Activated gamma-delta T cell (primary cell): ENCODE results near the gene TNK1.

Experiments
- DNase-seq: peaks from one replicate; lab custom pipeline; 2025; lab: John Stamatoyannopoulos, UW

The TNK1 gene

DNA sequence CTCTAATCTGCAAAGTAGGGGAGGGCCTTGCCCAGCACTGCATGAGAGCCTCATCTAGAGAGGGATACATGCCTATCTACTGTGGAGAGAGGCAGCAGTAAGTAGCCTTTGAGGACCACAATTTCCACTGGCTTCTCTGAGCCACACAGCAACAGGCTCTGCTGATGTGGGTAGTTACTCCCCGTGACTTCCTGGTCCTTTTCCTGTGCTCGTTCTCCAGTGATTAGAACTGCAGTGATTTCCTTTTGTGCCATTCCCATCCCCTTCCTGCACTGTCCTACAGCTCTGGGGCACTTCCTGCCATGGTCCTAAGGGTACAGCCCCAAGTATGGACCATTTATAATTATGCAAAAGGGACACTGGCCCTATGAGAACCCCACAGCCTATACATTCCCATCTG lies 10.4 kb downstream of the TNK1 start:
- no peak for DNase-seq

DNA sequence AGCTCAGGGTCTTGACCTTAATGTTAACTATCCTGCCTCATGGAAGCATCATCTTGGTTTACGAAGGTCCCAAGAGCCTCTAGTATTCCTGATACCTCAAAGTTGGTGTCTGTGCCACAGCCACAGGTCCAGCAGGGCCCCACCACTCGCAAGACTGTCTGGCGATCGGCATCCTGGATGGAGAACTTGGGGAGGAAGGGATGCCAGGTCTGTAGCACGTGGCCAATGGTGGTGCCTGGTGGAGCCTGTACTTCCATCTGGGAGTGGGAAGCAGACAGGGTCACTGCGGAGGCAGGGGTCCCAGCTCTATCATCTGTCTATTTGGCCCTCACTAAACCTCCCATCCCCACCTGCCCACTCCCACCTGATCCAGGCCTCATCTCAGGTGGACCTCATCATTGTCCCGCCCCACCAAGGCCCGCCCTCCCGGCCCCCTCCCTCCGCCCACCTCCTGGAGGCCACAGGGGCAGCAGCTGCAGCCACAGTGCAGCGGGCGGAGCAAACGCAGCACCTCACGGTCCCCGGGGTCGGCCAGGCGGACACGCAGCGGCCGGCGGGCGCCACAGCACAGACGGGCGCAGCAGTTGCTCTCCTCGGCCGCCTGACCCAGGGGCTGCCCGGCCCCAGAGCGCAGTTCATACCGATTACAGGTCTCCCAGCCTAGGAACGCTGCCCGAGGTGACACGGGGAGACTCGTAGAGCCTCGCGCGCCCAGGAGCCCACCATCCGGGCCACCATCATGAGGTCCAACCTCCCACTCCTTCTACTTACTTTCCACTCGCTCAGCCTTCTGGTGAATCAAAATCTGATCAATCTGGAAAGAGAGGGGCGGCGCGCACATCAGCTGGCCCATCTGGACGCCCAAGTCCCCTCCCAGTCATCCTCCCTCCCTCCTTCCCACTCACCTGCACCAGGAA lies 12.1 kb downstream of the TNK1 start:
- no peak for DNase-seq

- peak; percentile 62 for DNase-seq
Observed at GRCh38 chr17:7393613-7394451, 12.9 kb downstream of the TNK1 start.

DNA sequence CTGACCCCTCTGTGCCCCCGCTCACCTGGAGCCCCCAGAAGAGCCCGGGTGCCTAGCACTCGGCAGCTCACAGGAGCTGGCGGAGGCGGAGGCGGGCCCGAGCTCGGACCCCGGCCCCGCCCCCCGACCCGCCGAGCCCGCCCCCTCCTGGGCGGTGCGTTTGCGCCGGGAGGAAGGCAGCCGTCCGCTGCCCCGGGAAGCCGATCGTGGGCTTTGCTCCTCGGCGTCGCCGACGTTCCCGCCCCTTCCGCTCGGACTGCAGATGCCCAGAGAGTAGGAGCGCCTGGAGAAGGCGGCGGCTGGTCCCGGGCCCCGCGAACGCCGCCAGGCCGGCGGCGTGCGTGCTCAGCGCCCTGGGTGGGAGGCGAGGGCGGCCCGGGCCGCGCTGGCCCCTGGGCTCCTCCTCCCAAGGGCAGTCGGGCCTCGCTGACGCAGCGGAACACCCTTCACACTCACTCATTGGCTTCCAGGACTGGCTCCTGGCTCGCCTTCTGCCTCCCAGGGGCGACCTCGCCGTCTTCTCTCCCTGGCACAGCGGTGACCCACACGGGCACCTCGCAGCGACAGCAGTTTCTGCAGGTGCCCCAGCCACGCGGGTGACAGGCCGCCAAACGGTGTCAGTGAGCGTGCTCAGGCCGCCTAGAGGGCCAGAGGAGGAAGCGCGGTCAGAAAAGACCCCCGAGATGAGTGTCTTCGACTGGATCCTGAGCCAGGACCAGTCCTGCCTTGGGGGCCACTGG lies 13.7 kb downstream of the TNK1 start, which contains the start of gene PLSCR3:
Gene PLSCR3 (minus strand): TSS at position 74 of the 740 bp plus-strand sequence. CDS start 415 bp downstream, outside the sequence.
- peak; percentile 69 for DNase-seq

- no peak for DNase-seq
Observed at GRCh38 chr17:7396147-7396546, 15.3 kb downstream of the TNK1 start.

DNA sequence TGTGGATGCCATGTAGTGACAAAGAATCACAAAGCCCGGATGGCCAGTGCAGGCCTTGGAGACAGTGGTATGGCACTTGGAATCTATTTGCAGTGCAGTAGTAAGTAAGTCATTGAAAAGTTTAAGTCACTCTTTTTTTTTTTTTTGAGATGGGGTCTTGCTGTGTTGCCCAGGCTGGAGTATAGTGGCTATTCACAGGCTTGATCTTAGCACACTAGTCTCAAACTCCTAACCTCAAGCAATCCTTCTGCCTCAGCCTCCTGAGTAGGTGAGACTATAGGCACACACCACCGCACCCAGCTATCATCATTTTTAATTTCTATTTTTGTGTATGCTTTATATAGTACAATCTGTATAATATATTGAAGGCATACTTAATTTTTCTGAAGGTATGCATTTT lies 17.7 kb downstream of the TNK1 start:
- no peak for DNase-seq

- DNase-seq: no peak
Observed at GRCh38 chr17:7403043-7403726, 22.3 kb downstream of the TNK1 start.

GRCh38 chr17:7403727-7403976 lies 22.8 kb downstream of the TNK1 start:
- no peak for DNase-seq

DNA sequence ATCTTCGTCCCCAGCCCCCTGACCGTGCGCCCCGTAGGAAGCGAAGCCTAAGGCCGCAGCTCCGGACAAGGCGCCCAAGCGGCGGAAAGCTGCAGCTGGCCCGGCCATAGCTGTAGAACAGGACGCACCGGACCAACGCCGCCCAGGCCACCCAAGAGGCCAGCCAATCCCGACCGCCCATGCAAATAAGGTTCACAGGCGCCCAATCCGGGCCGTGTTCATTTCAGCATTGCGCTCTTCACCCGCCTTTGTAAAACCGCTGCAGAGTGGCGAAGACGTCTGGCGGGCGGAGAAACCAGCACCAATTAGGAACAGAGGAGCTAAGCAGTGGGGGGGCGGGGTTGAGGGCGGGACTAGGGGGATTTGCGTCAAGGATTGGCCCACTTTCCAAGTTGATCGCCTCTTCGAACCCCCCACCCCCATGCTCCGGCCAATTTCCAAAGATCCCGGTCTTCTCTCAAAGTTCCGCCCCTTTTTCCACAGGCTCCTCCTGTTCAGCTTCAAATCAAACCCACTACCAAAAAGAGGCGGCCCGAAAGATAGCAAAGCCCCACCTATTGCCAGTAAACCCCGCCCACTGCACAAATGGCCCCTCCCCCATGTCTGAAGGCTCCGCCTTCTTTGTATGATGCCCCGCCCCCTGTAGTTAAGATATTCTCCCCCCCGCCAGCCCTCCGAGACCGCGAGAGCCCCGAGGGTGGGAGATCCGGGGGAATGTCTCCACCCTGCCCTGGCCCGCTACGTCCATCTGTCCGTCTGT lies 23.3 kb downstream of the TNK1 start, which contains the start of gene TMEM256:
Gene TMEM256 (minus strand): TSS at position 121 of the 760 bp plus-strand sequence. CDS start 13 bp downstream, at position 108.
- peak; percentile 79 for DNase-seq

DNA sequence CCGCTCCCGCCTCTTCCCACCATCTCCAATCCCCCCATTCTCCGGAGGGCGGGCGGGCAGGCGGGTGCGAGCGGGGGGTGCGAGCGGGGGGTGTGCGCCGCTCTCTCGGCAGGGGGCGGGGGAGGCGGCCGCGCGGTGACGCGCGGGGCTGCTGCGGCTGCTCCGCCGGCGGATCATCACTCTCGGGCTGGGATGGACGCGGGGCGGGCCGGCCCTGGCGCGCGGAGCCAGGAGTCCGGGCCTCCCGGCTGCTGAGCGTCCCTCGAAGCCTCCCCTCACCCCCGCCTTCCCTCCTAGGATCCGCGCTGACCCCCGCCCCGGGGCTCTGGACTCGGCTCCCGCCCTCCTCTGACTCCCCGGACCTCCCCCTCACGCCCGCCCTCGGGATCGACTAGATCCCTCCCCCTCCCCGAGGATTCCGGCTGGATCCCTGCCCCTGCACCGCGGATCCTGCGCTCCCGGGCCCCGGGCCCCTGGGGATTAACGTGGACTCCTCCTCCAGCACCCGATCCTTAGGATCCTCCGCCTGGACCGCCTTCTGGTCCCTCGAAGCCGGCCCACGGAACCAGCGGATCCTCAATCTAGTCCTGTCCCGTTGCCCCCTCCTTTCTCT lies 24.0 kb downstream of the TNK1 start:
- peak; percentile 70 for DNase-seq

DNA sequence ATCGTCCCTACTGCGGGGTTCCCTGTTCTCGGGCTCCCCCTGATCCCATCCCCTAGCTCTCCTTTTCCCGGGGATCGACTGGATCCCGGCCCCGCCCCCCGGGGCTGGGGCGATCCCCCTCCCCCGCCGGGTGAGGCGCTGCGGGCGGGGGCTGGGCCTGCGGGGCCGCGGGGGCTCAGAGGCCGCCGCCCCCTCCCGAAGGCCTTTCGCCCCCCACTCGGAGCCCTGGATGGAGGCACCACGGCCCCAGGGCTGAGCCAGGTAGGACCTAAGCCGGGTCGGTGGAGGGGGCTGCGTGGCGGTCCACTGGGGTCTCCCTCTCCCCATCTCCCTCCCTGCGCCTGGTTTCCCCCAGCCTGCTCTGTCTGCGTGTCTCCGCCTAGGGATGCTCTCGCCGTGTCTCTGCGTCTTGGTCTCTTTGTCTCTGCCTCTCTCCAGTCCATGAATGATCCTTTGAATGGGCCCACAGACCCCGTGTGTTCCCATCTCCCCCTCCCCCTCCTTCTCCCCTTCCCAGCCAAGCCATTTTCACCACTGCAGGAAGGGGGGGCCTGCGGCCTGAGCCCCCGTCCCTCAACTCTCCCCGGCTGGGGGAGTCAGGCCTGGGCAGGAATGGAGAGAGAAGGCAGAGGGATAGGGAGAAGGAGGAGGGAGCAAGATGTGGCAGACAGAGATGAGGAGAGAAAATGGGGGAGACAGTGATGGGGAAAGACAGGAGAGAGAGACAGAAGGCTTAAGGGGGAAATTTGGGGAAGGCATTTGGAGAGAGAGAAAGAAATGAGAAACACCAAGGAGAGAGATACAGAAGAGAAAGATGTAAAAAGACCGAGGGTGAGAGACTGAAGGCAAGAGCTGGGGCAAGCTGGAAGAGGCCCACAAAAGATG lies 24.7 kb downstream of the TNK1 start:
- no peak for DNase-seq

- no peak for DNase-seq
Observed at GRCh38 chr17:7406235-7406825, 25.4 kb downstream of the TNK1 start.

DNA sequence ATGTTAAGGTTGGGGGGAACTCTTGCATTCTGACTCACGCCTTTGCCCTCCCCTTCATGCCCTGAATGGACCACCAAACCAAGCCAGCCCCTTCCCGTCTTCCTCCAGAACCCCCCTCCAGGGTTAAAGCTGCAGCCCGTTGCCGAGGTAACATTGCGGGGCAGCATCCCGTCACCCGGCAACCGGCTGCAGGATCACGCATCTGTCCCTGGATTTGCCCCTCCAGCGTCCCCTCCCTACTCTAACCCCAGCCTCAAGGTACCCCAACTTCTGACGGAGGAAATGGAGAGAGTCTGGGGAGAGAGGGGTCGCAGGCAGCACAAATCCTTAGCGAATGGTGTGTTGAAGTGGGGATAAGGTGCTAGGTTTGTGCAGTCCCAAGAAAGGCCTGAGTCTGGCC lies 26.2 kb downstream of the TNK1 start:
- DNase-seq: no peak

DNA sequence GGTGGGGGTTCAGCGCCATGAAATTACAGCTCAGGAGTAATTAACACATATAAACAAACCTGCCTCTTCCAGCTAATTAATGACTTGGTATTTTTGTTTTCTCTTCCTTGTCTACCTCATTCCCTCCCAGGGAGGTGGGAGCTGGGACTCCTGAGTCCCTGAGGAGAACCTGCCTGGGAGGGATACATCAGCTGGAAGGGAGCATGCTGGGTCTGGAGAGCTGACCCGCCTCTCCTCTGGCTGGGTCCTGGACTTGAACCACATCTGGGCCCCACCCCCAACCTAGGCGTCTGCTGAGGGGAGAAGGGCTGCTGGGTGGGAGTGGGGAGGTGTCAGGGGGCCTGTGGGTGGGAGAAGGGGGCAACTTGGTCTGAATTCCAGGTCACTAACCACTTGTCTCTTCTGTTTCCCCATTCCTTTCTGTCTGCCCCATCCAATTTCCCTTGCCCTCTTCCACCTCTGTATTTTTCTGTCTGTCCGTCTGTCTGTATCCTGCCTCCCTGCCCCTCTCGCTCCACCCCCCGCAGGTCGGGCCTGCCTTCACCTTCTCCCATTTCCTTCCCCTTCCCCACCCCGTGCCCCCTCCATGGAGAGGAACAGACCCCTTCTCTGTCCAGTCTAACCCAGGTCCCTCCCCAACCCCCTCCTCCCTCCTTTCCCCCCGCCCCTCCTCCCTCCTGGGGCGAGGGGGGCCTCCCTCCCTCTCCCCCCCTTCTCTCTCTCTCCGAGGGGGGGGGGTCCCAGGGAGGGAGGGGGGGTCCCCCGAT lies 26.8 kb downstream of the TNK1 start, which contains the start of gene NLGN2:
Gene NLGN2 (plus strand): TSS at position 361 of the 767 bp plus-strand sequence. CDS start 411 bp downstream, outside the sequence.
- DNase-seq: no peak

DNA sequence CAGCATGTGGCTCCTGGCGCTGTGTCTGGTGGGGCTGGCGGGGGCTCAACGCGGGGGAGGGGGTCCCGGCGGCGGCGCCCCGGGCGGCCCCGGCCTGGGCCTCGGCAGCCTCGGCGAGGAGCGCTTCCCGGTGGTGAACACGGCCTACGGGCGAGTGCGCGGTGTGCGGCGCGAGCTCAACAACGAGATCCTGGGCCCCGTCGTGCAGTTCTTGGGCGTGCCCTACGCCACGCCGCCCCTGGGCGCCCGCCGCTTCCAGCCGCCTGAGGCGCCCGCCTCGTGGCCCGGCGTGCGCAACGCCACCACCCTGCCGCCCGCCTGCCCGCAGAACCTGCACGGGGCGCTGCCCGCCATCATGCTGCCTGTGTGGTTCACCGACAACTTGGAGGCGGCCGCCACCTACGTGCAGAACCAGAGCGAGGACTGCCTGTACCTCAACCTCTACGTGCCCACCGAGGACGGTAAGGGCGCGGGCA lies 27.4 kb downstream of the TNK1 start:
- peak; percentile 26 for DNase-seq

- DNase-seq: no peak
Observed at GRCh38 chr17:7408863-7409262, 28.0 kb downstream of the TNK1 start.

DNA sequence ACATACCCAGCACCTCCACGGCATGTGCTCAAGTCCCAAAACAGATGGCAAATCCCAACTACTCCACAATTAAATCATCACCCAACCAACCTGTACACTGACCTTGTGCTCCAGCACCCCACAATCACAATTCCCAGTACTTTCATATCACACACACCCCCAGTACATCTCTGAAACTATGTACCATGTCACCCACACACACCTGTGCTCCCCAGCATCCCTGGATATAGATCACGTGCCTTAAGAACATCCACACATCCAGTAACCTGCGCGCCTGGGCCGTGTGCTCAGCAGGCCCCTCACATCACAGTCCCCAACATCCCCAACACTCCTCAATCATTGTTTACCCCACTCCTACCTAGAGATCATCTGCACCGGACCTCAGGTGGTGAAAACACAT lies 28.8 kb downstream of the TNK1 start:
- no peak for DNase-seq
